Central memory CD8-positive, alpha-beta T cell (primary cell): ENCODE measurements around the gene ZBTB7C.

Experiments
- ATAC-seq: fragments of 150-1000 bp; cut with Tn5 transposase; replicated peaks from 2 replicates; pipeline ENCODE4 v1.10.0; 2022; ENCODE audit warnings: mild to moderate bottlenecking, moderate FRiP score, moderate number of reproducible peaks; ENCODE audit not compliant: poor library complexity, severe bottlenecking; ENCODE audit errors: extremely low read depth
- DNase-seq, 2 donors: peaks; one replicate each; pipeline ENCODE4 v3.0.0; 2021; ENCODE audit warnings: low spot score in 2 of 2
- H3K27ac Mint-ChIP-seq: one replicate; pipeline ENCODE4 v1.8.0; 2022; ENCODE audit warnings: low read depth, mild to moderate bottlenecking, moderate library complexity, mixed read lengths
- H3K27me3 Mint-ChIP-seq: one replicate; pipeline ENCODE4 v1.8.0; 2022; ENCODE audit warnings: mixed read lengths
- H3K36me3 Mint-ChIP-seq: one replicate; pipeline ENCODE4 v1.8.0; 2022; ENCODE audit warnings: mild to moderate bottlenecking, moderate library complexity, mixed read lengths; ENCODE audit not compliant: insufficient read depth
- H3K4me1 Mint-ChIP-seq: one replicate; pipeline ENCODE4 v1.8.0; 2022; ENCODE audit warnings: mixed read lengths
- H3K4me3 Mint-ChIP-seq: one replicate; pipeline ENCODE4 v1.8.0; 2022; ENCODE audit warnings: mild to moderate bottlenecking, moderate library complexity, mixed read lengths
- H3K9me3 Mint-ChIP-seq: one replicate; pipeline ENCODE4 v1.8.0; 2022; ENCODE audit warnings: mixed read lengths

Gene ZBTB7C

GRCh38 chr18:48203961-48204666 is 205.1 kb downstream of the ZBTB7C start:
- H3K9me3 Mint-ChIP-seq: no peaks in the 10 kb centered on the region
- H3K27ac Mint-ChIP-seq: no peak overlapping the region
- ATAC-seq (no peak), DNase-seq (no peak)
- H3K4me1 Mint-ChIP-seq: no peaks in the 10 kb centered on the region
- H3K27me3 Mint-ChIP-seq: peaks cover 86% of the 10 kb centered on the region
- no peaks in the 10 kb centered on the region for H3K36me3 Mint-ChIP-seq
- H3K4me3 Mint-ChIP-seq: no peak overlapping the region

GRCh38 chr18:48203288-48203945 is 205.8 kb downstream of the ZBTB7C start:
- no peaks in the 10 kb centered on the region for H3K4me1 Mint-ChIP-seq
- H3K4me3 Mint-ChIP-seq: no peak overlapping the region
- H3K27me3 Mint-ChIP-seq: peaks cover 86% of the 10 kb centered on the region
- no peak for ATAC-seq
- no peaks in the 10 kb centered on the region for H3K9me3 Mint-ChIP-seq
- no peak for DNase-seq
- no peaks in the 10 kb centered on the region for H3K36me3 Mint-ChIP-seq
- no peak overlapping the region for H3K27ac Mint-ChIP-seq

- H3K9me3 Mint-ChIP-seq: no peaks in the 10 kb centered on the region
- H3K4me3 Mint-ChIP-seq: no peak overlapping the region
- peaks cover 88% of the 10 kb centered on the region for H3K27me3 Mint-ChIP-seq
- no peak for ATAC-seq
- H3K27ac Mint-ChIP-seq: no peak overlapping the region
- H3K36me3 Mint-ChIP-seq: no peaks in the 10 kb centered on the region
- no peaks in the 10 kb centered on the region for H3K4me1 Mint-ChIP-seq
- DNase-seq: no peak
Measured at GRCh38 chr18:48202350-48203260, 206.6 kb downstream of the ZBTB7C start.

- no peak for ATAC-seq
- no peak overlapping the region for H3K27ac Mint-ChIP-seq
- H3K4me1 Mint-ChIP-seq: no peaks in the 10 kb centered on the region
- no peaks in the 10 kb centered on the region for H3K36me3 Mint-ChIP-seq
- DNase-seq: no peak
- H3K9me3 Mint-ChIP-seq: no peaks in the 10 kb centered on the region
- peaks cover 84% of the 10 kb centered on the region for H3K27me3 Mint-ChIP-seq
- no peak overlapping the region for H3K4me3 Mint-ChIP-seq
Measured at GRCh38 chr18:48202006-48202348, 207.2 kb downstream of the ZBTB7C start.

- H3K27ac Mint-ChIP-seq: no peak overlapping the region
- ATAC-seq: no peak
- no peaks in the 10 kb centered on the region for H3K36me3 Mint-ChIP-seq
- DNase-seq: no peak
- no peaks in the 10 kb centered on the region for H3K9me3 Mint-ChIP-seq
- H3K4me3 Mint-ChIP-seq: no peak overlapping the region
- H3K27me3 Mint-ChIP-seq: peaks cover 79% of the 10 kb centered on the region
- no peaks in the 10 kb centered on the region for H3K4me1 Mint-ChIP-seq
Measured at GRCh38 chr18:48201337-48202005, 207.7 kb downstream of the ZBTB7C start.

GRCh38 chr18:48200631-48201336 is 208.4 kb downstream of the ZBTB7C start:
- DNase-seq (no peak), ATAC-seq (no peak)
- Mint-ChIP-seq H3K9me3 (no peaks in the 10 kb centered on the region), H3K27me3 (peaks cover 74% of the 10 kb centered on the region), H3K27ac (no peak overlapping the region), H3K36me3 (no peaks in the 10 kb centered on the region), H3K4me1 (no peaks in the 10 kb centered on the region), H3K4me3 (no peak overlapping the region)

GRCh38 chr18:48199399-48199798 is 209.8 kb downstream of the ZBTB7C start:
- Mint-ChIP-seq H3K9me3 (no peaks in the 10 kb centered on the region), H3K4me3 (no peak overlapping the region), H3K27ac (no peak overlapping the region), H3K27me3 (peaks cover 70% of the 10 kb centered on the region), H3K36me3 (no peaks in the 10 kb centered on the region), H3K4me1 (no peaks in the 10 kb centered on the region)
- DNase-seq: no peak
- ATAC-seq: no peak

GRCh38 chr18:48197819-48198218 is 211.4 kb downstream of the ZBTB7C start:
- ATAC-seq: no peak
- Mint-ChIP-seq H3K9me3 (no peaks in the 10 kb centered on the region), H3K27ac (no peak overlapping the region), H3K4me1 (no peaks in the 10 kb centered on the region), H3K27me3 (peaks cover 67% of the 10 kb centered on the region), H3K36me3 (no peaks in the 10 kb centered on the region), H3K4me3 (no peak overlapping the region)
- DNase-seq: no peak

- no peak for DNase-seq
- H3K9me3 Mint-ChIP-seq: no peaks in the 10 kb centered on the region
- H3K4me3 Mint-ChIP-seq: no peak overlapping the region
Measured at GRCh38 chr18:48195787-48196186, 213.4 kb downstream of the ZBTB7C start.

GRCh38 chr18:48194591-48195181 is 214.5 kb downstream of the ZBTB7C start:
- H3K27me3 Mint-ChIP-seq: peaks cover 43% of the 10 kb centered on the region
- ATAC-seq (no peak), DNase-seq (no peak)
- no peaks in the 10 kb centered on the region for H3K36me3 Mint-ChIP-seq
- no peaks in the 10 kb centered on the region for H3K4me1 Mint-ChIP-seq
- H3K9me3 Mint-ChIP-seq: no peaks in the 10 kb centered on the region
- no peak overlapping the region for H3K4me3 Mint-ChIP-seq
- no peak overlapping the region for H3K27ac Mint-ChIP-seq

More at GRCh38 chr18:48195787-48196186, 213.4 kb downstream of the ZBTB7C start:
- Mint-ChIP-seq H3K27me3 (peaks cover 48% of the 10 kb centered on the region), H3K27ac (no peak overlapping the region), H3K4me1 (no peaks in the 10 kb centered on the region), H3K36me3 (no peaks in the 10 kb centered on the region)
- no peak for ATAC-seq

- Mint-ChIP-seq H3K4me1 (no peaks in the 10 kb centered on the region), H3K27ac (no peak overlapping the region), H3K36me3 (no peaks in the 10 kb centered on the region), H3K4me3 (no peak overlapping the region), H3K27me3 (peaks cover 43% of the 10 kb centered on the region), H3K9me3 (no peaks in the 10 kb centered on the region)
- ATAC-seq (no peak), DNase-seq (no peak)
Measured at GRCh38 chr18:48193521-48194492, 215.4 kb downstream of the ZBTB7C start.
